Endothelial cell of umbilical vein (primary cell): ENCODE results near the gene IFIT3. TPM values are rescaled to one million over a fixed set of nuclear protein-coding genes. Genes with fewer than 3 reads are reported as not detected.

Experiments used
- BruUV-seq: library from RNA; stranded (reverse); fragments of 400-500 nt; replicated peaks from 2 replicates; lab custom pipeline; 2021; lab: Mats Ljungman, UMichigan
- CTCF ChIA-PET: fragments of 300-600, 350-600 bp; sonication (Branson Sonifier 250); formaldehyde crosslinking; loops from one replicate; lab custom pipeline; 2021; ENCODE audit warnings: antibody characterized with exemption, inconsistent platforms; lab: Charles Lee
- POLR2A ChIA-PET: fragments of 300-600, 350-600 bp; sonication (Branson Sonifier 250); formaldehyde crosslinking; loops from one replicate; lab custom pipeline; 2021; ENCODE audit warnings: antibody characterized with exemption, inconsistent platforms; lab: Charles Lee
- DNase-seq: peaks from one replicate; pipeline ENCODE4 v3.0.0-alpha.2; 2011; ENCODE audit warnings: low read depth, low spot score
- FAIRE-seq: peaks from 2 replicates; lab custom pipeline; 2011; peaks lifted over from hg19 to GRCh38; lab: Jason Lieb, UNC
- H2AFZ ChIP-seq: 2 replicates; pipeline ENCODE4 v1.6.0; 2012; ENCODE audit warnings: low read depth, low read length, control low read depth, inconsistent platforms
- H3K27ac ChIP-seq: 2 replicates; pipeline ENCODE4 v1.5.1; 2011; ENCODE audit warnings: low read depth, mild to moderate bottlenecking, control low read depth, low read length, moderate library complexity; ENCODE audit not compliant: insufficient read depth
- H3K27me3 ChIP-seq, 2 experiments: 2 replicates each; pipeline versions ENCODE4 v1.6.0 to v1.6.1; 2011; ENCODE audit warnings: low read length in 2 of 2, mixed read lengths in 1 of 2; ENCODE audit not compliant: control insufficient read depth in 2 of 2, insufficient read depth in 2 of 2
- H3K36me3 ChIP-seq, 2 experiments: 2 replicates in 1 of 2; 3 replicates in 1 of 2; pipeline ENCODE4 v1.5.1; 2011; ENCODE audit warnings: low read length in 2 of 2, mild to moderate bottlenecking in 1 of 2, moderate library complexity in 1 of 2; ENCODE audit not compliant: control insufficient read depth in 2 of 2, insufficient read depth in 2 of 2; ENCODE audit errors: extremely low read depth in 1 of 2
- H3K4me1 ChIP-seq: 3 replicates; pipeline ENCODE4 v1.5.1; 2011; ENCODE audit warnings: mild to moderate bottlenecking, low read length; ENCODE audit not compliant: control insufficient read depth, insufficient read depth; ENCODE audit errors: extremely low read depth
- H3K4me2 ChIP-seq: 2 replicates; pipeline ENCODE4 v1.6.1; 2011; ENCODE audit warnings: low read length, control low read depth, mixed read lengths; ENCODE audit not compliant: insufficient read depth
- H3K4me3 ChIP-seq, 3 experiments: fragments of 200-600 bp in 1 of 3; sonication (generic), shearing (Covaris generic) in 1 of 3; replicated peaks in 1 of 3; 2 replicates each; pipeline ENCODE4 v1.5.1; 2011 to 2016; ENCODE audit warnings: control low read depth in 3 of 3, low read length in 3 of 3, mild to moderate bottlenecking in 2 of 3, inconsistent platforms in 1 of 3, low read depth in 1 of 3, moderate library complexity in 1 of 3; ENCODE audit not compliant: insufficient read depth in 1 of 3
- H3K79me2 ChIP-seq: 2 replicates; pipeline ENCODE4 v1.6.0; 2012; ENCODE audit warnings: low read length, inconsistent platforms; ENCODE audit not compliant: control insufficient read depth, insufficient read depth
- H3K9ac ChIP-seq: replicated peaks from 2 replicates; pipeline ENCODE3; 2011; ENCODE audit warnings: low read length, control low read depth; ENCODE audit not compliant: insufficient read depth; ENCODE audit errors: extremely low read depth
- H3K9me1 ChIP-seq: replicated peaks from 3 replicates; pipeline ENCODE4 v1.6.0; 2011; ENCODE audit warnings: mild to moderate bottlenecking, low read length; ENCODE audit not compliant: control insufficient read depth, insufficient read depth; ENCODE audit errors: extremely low read depth
- H3K9me3 ChIP-seq: replicated peaks from 2 replicates; pipeline ENCODE4 v1.5.1; 2012; ENCODE audit warnings: low read length, inconsistent platforms; ENCODE audit not compliant: control insufficient read depth, insufficient read depth
- H4K20me1 ChIP-seq: replicated peaks from 2 replicates; pipeline ENCODE3; 2011; ENCODE audit warnings: mild to moderate bottlenecking, low read length; ENCODE audit not compliant: control insufficient read depth, insufficient read depth; ENCODE audit errors: extremely low read depth
- CTCF ChIP-seq, 2 donors: IDR thresholded peaks; 1 replicate in 1 of 2; 2 replicates in 1 of 2; pipeline ENCODE4 v1.5.1; 2011; ENCODE audit warnings: low read length in 2 of 2, mild to moderate bottlenecking in 2 of 2, moderate library complexity in 2 of 2, control low read depth in 1 of 2, inconsistent platforms in 1 of 2, low read depth in 1 of 2; ENCODE audit not compliant: insufficient read depth in 1 of 2; ENCODE audit errors: extremely low read depth in 1 of 2
- EZH2 ChIP-seq: IDR thresholded peaks from 2 replicates; pipeline ENCODE4 v1.6.1; 2012; ENCODE audit warnings: borderline replicate concordance, low read depth, mild to moderate bottlenecking, moderate library complexity, low read length, inconsistent platforms; ENCODE audit not compliant: severe bottlenecking
- FOS ChIP-seq: IDR thresholded peaks from 2 replicates; pipeline ENCODE4 v1.6.1; 2011; ENCODE audit warnings: mild to moderate bottlenecking, low read length, moderate library complexity, borderline replicate concordance; ENCODE audit not compliant: insufficient read depth
- GATA2 ChIP-seq: IDR thresholded peaks from 2 replicates; pipeline ENCODE4 v1.7.0; 2011; ENCODE audit warnings: low read depth, mild to moderate bottlenecking, moderate library complexity, mixed read lengths, low read length; ENCODE audit not compliant: insufficient read length, insufficient read depth
- JUN ChIP-seq: IDR thresholded peaks from 2 replicates; pipeline ENCODE4 v1.6.1; 2011; ENCODE audit warnings: borderline replicate concordance, low read depth; ENCODE audit not compliant: insufficient read length, insufficient read depth
- MAX ChIP-seq: IDR thresholded peaks from 2 replicates; pipeline ENCODE4 v1.6.1; 2011; ENCODE audit not compliant: insufficient read depth, insufficient read length
- MYC ChIP-seq: IDR thresholded peaks from one replicate; pipeline ENCODE4 v1.6.1; 2011; ENCODE audit warnings: mild to moderate bottlenecking, low read depth, low read length
- POLR2A ChIP-seq: IDR thresholded peaks from 2 replicates; pipeline ENCODE4 v1.6.1; 2012; ENCODE audit warnings: low read depth, mild to moderate bottlenecking, control low read depth, low read length
- POLR2AphosphoS5 ChIP-seq: IDR thresholded peaks from 2 replicates; pipeline ENCODE4 v1.6.1; 2012; ENCODE audit warnings: low read depth, mild to moderate bottlenecking, control low read depth, low read length, moderate library complexity; ENCODE audit not compliant: insufficient read depth
- dilution Hi-C: fragments of 300-500 bp; cut with MboI; formaldehyde crosslinking; loops from one replicate; pipeline ENCODE4 v1.15.0; 2019; ENCODE audit warnings: low sequenced_read_pairs; ENCODE audit not compliant: extremely low pct_ligation_motif_present
- intact Hi-C: fragments of 100-400 bp; cut with micrococcal nuclease; formaldehyde crosslinking; loops from one replicate; pipeline ENCODE4 v1.10.0; 2022
- polyA plus RNA-seq, 4 experiments: library from polyadenylated mRNA; depleted of rRNA in 3 of 4; stranded (reverse) in 3 of 4; unstranded in 1 of 4; fragments of >200 nt; gene quantifications; 2 replicates each; pipeline versions ENCODE4 v1.2.1 to v1.2.3, GENCODE V29; 2011 to 2012; ENCODE audit warnings: missing spikeins in 1 of 4
- total RNA-seq: library from RNA; stranded (reverse); gene quantifications from 2 replicates; pipeline ENCODE4 v1.2.3, GENCODE V29; 2021

The IFIT3 gene
- total and polyA plus RNA-seq, 2 donors (not counting 3 experiments of a cell fraction or from before 2014, with no cell fraction given), result 1.2 to 3.1 TPM

GRCh38 chr10:89308736-89309135, 19.1 kb upstream of the IFIT3 start:
- no TSS peak for BruUV-seq
- FAIRE-seq (peak; percentile 40), DNase-seq (no peak)
- Histone ChIP-seq H3K9me3 (no peaks in the 10 kb centered on the region), H2AFZ (no peak overlapping the region), H3K9ac (no peak overlapping the region), H3K36me3 (no peaks in the 10 kb centered on the region), H4K20me1 (no peaks in the 10 kb centered on the region), H3K9me1 (no peaks in the 10 kb centered on the region), H3K4me1 (no peaks in the 10 kb centered on the region), H3K4me2 (no peak overlapping the region), H3K27ac (no peak overlapping the region), H3K27me3 (peaks cover 23 to 28% of the 10 kb centered on the region in 2 experiments), H3K4me3 (no peak overlapping the region), H3K79me2 (no peaks in the 10 kb centered on the region)
- dilution Hi-C loops, result no loop called here
- no peak for TF ChIP-seq POLR2AphosphoS5
- no peak for TF ChIP-seq JUN
- TF ChIP-seq CTCF (IDR thresholded peaks at IDR 0.05; ENCODE audit: extremely low read depth in 1 of 2, insufficient read depth in 1 of 2, low read depth in 1 of 2, low read length in 2 of 2), result no peak
- TF ChIP-seq FOS, result no peak
- no peak for TF ChIP-seq MYC
- no peak for TF ChIP-seq EZH2
- no peak for TF ChIP-seq POLR2A
- TF ChIP-seq MAX, result no peak
- TF ChIP-seq GATA2, result no peak
- ChIA-PET CTCF (interaction anchor here (1.4 kb wide), 1 partner anchor 61 kb away, joined by 6 read pairs; no protein-coding TSS in a partner anchor), POLR2A (no interaction called here)
- intact Hi-C loops, result no loop called here
